Cerebellar nuclear complex (tissue), 1 donor: ENCODE results near the gene DNAH11.
"Not testable (repeated sequence)": the region's sequence is repeated elsewhere in the genome, so short reads cannot be mapped to it uniquely, and the experiment has no call there.

Experiments
- DNase-seq, 2 experiments: peaks; one replicate each; lab custom pipeline; 2025; lab: John Stamatoyannopoulos, UW

Gene DNAH11

GRCh38 chr7:21891291-21891690 is 348.5 kb downstream of the DNAH11 start:
- DNase-seq: no peak

DNA sequence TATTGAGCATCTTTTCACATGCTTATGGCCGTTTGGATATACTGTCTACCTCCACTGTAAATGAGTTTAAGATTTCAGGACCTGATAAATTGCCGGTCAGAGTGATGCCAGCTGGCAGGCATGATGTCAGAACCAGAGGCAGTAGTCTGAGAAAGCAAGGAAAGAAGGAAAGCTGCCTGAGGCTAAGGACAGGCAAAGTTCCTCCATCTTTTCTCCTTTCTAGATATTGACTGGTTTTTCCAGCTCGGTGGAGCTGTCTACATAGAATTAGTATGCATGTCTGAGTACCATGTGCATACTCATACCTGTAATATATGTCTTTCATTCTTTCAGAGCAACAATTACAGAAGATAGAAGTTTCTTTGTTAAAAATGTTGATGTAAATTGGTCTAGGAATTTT is 350.6 kb downstream of the DNAH11 start:
- no peak for DNase-seq

GRCh38 chr7:21898265-21898930 is 355.6 kb downstream of the DNAH11 start:
- no peak for DNase-seq

DNA sequence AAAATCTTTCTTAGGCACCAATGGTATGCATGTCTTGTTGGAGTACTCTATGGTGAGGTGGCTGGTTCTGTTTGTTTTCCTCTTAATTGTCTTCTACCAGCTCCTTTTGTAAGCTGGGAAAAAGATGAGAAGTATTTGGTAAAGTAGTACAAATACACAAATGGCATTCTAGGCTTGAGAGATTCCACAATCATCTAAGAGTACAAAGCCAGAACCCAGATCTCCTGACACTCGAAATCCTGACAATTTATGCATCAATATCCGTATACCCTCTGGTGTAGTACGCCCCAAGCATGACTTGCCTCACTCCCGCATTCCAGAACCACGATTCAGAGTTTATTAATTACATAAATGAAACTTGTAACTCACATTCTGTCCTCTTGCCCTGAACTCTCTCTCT is 359.4 kb downstream of the DNAH11 start:
- DNase-seq: no peak

DNA sequence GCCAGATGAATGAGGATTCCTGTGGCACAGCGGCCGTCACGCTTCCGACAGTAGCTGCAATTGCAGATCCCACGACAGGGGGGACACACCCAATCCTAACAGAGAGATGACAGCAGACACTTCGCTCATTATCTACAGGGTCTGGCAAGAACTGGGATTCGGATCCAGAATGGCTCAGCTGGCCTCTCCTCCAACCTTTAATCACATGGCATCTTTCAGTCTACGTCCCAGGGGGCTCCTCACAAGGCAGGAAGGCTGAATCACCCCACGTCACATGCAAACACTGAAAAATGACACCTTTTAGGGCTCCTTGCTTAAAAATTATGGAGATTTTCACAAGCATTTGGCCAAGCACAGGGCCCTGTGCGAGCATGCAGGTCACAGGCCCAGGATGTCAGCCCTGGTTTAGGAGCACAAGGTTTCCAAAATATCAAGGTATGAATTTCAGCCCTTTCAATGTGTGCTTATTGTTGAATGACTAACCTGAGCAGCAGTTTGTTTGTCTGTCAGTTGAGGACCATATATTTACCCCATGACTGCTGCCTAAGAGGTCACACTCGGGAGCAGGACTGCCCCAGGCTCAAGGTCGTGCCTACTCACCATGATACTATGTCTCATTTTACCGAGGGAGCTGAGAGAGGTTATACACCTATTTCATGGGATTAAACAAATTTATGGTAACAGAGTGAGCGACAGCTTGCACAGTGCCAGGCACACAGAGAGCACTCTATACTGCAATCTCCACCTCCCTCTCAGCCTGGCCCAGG is 360.4 kb downstream of the DNAH11 start:
- no peak for DNase-seq

GRCh38 chr7:21908746-21909145 is 365.9 kb downstream of the DNAH11 start:
- DNase-seq: no peak

GRCh38 chr7:21910253-21910652 is 367.4 kb downstream of the DNAH11 start:
- no peak for DNase-seq

- no peak for DNase-seq
These were observed 368.6 kb downstream of the DNAH11 start for GRCh38 chr7:21911341-21911875.

GRCh38 chr7:21912305-21912704 is 369.5 kb downstream of the DNAH11 start:
- DNase-seq: no peak

- DNase-seq: no peak
These were observed 370.3 kb downstream of the DNAH11 start for GRCh38 chr7:21912931-21913780.

- DNase-seq: no peak
These were observed 371.8 kb downstream of the DNAH11 start for GRCh38 chr7:21914671-21915070.

DNA sequence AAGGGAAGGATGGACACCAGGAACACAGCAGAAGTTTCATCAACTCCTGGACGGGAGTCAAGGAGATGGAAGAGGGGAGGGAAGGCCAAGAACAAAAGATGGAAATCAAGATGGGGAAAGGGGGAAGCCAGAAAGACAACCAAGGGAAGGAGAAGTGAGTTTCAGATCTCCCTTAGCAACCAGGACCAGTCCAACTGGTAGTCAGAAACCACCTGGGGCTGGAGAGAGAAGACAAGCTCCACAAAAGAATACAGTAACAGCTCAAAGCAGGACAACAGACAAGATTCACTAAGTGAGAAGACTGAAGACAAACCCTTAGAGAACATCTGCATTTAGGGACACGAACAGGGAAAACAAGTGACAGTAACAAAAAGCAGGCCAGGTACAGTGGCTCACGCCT is 372.3 kb downstream of the DNAH11 start:
- no peak for DNase-seq

DNA sequence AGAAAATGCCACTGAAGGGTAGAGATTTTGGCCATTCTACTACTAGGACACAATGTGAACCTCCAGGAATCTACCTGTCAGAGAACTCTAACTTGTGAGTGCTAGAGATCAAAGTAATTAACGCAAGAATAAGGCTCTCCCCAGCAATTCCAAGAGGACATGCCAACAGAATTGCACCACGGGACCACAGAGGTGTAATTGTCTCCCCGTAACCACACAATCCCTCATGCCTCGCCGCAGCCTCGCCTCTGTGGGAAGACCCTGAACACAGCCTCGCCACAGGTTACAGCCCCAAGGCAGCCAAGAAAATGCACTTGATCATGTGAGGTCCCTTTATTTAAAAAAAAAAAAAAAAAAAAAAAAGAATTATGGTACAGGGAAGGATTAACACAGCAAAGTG is 373.3 kb downstream of the DNAH11 start:
- no peak for DNase-seq

DNA sequence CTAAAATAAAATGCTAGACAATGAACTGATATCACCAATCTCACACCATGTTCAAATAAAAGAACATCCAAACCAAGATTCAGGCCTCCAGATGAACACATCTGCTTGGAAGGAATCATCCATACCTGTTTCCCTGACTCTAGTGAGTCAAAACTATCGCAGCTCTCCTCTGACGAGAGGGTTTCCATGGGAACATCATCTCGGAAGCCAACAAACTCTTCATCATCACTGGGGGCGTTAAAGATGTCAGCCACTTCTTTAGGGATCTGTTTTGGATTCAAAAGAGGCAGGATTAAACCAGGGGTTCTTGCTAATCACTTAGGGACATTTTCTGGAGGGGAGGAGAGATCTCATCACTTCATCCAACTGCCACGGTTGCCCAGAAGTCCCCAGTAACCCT is 373.8 kb downstream of the DNAH11 start:
- DNase-seq: no peak

DNA sequence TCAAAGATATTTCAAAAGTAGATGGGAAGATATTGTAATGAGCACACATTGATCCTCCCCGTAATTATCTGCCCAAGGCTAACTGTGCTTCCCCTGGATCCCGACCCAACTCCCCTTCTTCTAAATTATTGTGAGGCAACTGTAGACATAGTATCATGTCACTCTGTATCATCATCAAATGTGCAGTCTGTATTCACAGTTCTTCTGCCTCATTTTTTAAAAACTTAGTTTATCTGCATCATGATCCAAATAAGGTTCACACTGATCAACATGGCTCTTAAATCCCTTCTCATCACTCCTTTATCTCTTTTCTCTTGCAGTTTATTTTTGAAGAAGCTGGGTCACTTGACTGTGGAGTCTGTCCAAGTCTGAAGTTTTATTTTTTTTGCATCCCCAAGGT is 375.4 kb downstream of the DNAH11 start:
- no peak for DNase-seq

DNA sequence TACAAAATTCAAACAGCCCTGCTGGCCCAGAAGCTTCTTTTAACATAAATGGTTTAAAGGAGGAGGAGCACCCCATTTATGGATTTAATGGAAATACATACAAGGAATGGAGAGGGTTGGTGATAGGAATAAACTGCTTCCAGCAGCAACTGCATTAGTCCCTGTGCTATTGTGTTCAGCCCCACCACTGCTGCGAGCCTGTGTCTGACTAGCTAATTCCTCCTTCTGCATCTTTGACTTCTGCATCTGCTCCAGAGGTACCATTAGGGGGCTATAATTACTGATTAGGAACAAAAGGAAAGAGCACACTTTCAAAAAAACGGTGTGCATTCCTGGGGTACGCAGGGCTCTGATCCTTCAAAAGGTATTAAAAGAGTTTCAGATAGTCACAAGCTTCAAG is 378.1 kb downstream of the DNAH11 start:
- no peak for DNase-seq

- no peak for DNase-seq
These were observed 379.8 kb downstream of the DNAH11 start for GRCh38 chr7:21922605-21923004.

GRCh38 chr7:21923658-21924057 is 380.8 kb downstream of the DNAH11 start:
- DNase-seq: no peak

GRCh38 chr7:21926448-21926847 is 383.6 kb downstream of the DNAH11 start:
- DNase-seq: no peak

GRCh38 chr7:21927693-21928092 is 384.9 kb downstream of the DNAH11 start:
- no peak for DNase-seq

GRCh38 chr7:21933293-21933692 is 390.5 kb downstream of the DNAH11 start:
- DNase-seq: not testable (repeated sequence)

DNA sequence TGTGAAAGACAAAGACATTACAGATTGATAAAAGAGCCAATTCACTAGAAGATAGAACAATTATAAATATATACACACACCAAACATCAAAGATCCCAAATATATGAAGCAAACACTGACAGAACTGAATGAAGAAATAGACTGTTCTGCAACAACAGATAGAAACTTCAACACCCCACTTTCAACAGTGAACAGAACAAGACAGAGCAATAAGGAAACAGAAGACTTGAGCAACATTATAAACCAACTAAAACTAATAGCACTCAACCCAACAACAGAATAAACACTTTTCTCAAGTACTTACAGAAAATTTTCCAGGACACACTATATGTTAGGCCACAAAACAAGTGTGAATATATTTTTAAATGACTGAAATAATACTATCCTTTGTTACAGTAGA is 392.0 kb downstream of the DNAH11 start:
- no peak for DNase-seq

- DNase-seq: no peak
These were observed 395.6 kb downstream of the DNAH11 start for GRCh38 chr7:21938463-21938862.
